ENCODE measurements around the gene AMN1.
A peak's percentile ranks its signal among the peaks of the same experiment; 100 is the strongest.
"Not testable (repeated sequence)": the region's sequence is repeated elsewhere in the genome, so short reads cannot be mapped to it uniquely, and the experiment has no call there.

The AMN1 gene

GRCh38 chr12:31728917-31729640 lies at the start of gene AMN1:
AMN1 (minus strand) TSS chr12:31729021; CDS start chr12:31729008, 13 bp downstream.
- FAIRE-seq (peak; percentile 77), DNase-seq (ENCODE audit: insufficient read length, low spot score) (peak; percentile 97)

DNA sequence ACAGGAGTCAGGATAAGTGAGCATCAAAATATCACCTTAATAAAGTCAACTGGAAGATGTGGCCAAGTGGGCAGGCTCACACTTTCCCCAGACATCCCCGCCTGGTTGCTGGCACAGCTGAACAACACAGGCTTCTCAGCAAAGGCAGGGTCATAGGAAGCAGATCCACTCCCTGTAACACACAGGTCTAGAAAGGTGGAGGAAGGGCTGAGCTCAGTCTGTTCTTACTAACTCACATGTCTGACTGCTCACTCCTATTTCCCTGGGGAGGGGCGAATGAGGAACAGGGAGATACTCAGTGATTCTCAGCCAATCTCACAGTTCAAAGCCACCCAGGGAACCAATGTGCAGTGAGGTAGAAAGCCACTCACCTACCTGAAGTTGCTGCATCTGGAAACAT lies 45.0 kb upstream of the AMN1 start:
- no peak for FAIRE-seq
- DNase-seq (ENCODE audit: insufficient read length, low spot score) = peak; percentile 23

GRCh38 chr12:31773223-31773750 lies 44.5 kb upstream of the AMN1 start:
- DNase-seq (ENCODE audit: insufficient read length, low spot score) (peak; percentile 27), FAIRE-seq (peak; percentile 42)

GRCh38 chr12:31772685-31773222 lies 43.9 kb upstream of the AMN1 start:
- DNase-seq (ENCODE audit: insufficient read length, low spot score) = no peak
- FAIRE-seq = no peak

GRCh38 chr12:31772186-31772585 lies 43.4 kb upstream of the AMN1 start:
- no peak for DNase-seq (ENCODE audit: insufficient read length, low spot score)
- no peak for FAIRE-seq

GRCh38 chr12:31768046-31768445 lies 39.2 kb upstream of the AMN1 start:
- DNase-seq (ENCODE audit: insufficient read length, low spot score) (no peak), FAIRE-seq (no peak)

DNA sequence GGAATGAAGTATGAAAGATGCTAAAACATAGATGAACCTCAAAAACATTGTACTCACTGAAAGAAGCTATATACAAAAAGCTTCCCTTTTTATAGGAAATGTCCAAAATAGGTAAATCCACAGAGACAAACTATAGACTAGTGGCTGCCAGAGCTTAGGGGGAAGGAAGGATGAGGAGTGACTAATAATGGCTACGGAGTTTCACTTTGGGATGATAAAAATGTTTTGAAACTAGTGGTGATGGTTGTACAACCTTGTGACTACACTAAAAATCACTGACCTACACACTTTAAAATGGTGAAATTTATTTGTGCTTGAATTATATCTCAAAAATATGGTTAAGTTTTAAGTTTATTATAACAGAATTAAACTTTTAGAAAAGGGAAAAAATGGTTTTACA lies 37.1 kb upstream of the AMN1 start:
- no peak for FAIRE-seq

DNA sequence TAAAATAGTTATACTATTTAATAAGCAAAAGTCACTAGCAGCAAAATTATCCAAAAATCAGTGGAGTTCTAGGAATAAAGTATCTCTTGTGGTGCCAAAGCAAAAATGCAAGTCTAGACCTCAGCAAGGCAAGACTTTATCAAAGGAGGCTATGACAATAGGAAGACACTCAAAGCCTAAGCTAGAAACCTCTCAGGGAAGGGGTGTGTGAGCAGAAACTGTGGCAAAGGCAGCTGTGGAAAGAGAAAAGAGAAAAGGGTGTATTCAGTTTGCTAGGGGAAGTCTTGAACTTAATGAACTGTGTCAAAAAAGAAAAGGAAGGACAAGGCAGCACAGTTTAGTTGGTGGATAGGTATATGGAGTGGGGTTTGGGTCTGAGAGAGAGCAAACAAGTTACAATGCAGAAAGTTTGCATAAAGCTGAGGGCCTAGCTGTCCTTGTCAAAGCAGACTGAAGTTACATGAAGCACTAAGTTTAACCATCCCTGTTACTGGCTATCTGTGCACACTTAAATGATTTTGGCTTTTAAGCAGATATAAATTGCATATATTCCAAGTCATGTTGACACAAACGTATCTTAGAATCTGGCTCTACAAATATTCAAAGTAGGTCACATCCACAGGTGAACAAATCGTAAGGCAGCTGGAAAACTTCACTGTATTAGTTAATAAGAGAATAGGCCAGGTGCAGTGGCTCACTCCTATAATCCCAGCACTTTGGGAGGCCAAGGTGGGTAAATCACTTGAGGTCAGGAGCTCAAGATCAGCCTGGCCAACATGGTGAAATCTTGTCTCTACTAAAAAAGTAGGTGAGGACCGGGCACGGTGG lies 31.0 kb upstream of the AMN1 start:
- no peak for DNase-seq (ENCODE audit: insufficient read length, low spot score)
- no peak for FAIRE-seq

More for the DNA sequence above, 37.1 kb upstream of the AMN1 start:
- no peak for DNase-seq (ENCODE audit: insufficient read length, low spot score)

DNA sequence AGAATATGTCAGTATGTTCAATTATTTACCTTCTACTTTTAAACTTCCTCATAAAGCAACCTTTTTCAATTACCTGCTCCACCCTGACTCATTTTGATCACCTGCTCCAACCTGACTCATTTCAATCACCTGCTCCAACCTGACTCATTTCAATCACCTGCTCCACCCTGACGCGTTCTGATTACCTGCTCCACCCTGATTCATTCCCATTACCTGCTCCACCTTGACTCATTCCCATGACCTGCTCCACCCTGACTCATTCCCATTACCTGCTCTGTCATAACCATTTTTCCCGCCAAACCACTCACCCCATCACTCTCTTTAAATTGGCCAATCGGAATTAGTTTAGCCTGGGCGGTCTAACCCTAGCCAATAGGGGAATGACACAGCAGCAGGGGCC lies 29.5 kb upstream of the AMN1 start:
- not testable (repeated sequence) for DNase-seq (ENCODE audit: insufficient read length, low spot score); FAIRE-seq

GRCh38 chr12:31756977-31757420 lies 28.2 kb upstream of the AMN1 start:
- DNase-seq (ENCODE audit: insufficient read length, low spot score) = no peak
- FAIRE-seq = no peak

GRCh38 chr12:31752450-31752849 lies 23.6 kb upstream of the AMN1 start:
- no peak for DNase-seq (ENCODE audit: insufficient read length, low spot score)
- FAIRE-seq = no peak

DNA sequence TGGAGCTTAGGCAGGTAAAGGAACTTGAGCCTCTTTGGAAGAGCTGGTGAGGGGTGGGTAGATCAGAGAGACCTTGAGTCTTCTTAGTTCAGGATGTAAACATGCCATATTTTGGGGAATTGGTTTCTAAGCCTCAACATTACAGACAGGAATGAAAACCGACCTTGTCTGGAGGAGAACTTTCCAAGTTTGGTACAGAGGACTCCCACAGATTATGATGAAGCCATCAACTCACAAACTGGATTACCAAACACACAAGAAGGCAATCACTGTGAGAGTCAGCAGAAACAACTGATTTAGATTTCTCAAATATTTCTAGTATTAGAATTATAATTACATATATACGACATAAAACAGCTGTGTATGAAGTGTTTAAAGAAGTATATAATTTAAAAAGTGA lies 22.3 kb upstream of the AMN1 start:
- no peak for FAIRE-seq
- no peak for DNase-seq (ENCODE audit: insufficient read length, low spot score)

DNA sequence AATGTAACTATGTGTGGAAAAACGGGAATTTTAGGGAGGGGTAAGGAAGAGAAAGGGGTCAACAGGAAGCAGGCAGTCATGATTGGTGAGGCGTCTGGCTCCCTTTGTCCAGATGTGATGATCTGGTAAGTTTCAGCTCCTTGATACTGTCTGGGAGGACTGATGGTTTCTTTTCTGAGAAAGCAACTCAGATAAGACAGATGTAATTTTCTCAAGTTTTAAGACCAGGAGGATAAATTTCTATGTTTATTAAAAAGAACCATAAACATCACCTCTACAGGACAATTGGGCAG lies 21.9 kb upstream of the AMN1 start:
- no peak for FAIRE-seq

DNA sequence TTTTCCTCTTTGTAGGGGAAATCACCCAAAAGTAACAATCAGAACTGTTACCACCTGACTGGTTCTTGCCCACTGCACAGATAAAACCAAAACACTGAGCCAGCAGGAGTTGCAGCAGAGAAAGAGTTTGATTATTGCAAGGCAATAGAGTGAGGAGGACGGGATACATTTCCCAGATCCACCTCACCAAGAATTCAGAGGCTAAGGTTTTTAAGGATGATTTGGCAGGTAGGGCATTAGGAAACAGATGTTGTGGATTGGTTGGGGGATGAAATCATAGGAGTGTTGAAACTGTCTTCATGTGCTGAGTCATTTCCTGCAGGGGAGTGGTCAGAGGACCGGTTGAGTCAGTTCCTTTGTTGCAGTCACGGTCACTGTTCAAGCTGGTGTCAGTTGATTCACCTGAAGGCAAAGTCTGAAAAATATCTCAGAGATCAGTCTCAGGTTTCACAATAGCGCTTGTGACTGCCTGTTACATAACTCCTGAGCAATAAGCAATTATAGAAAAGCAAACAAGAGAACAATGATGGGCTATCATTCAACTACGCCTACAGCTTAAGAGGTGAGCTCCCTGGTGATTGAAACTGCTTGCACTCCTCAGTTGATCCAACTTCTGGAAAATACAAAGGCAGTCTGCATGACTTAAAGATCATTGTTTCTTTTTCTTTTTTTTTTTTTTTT lies 20.3 kb upstream of the AMN1 start:
- peak; percentile 73 for DNase-seq (ENCODE audit: insufficient read length, low spot score)
- FAIRE-seq = no peak

More for the DNA sequence above, 21.9 kb upstream of the AMN1 start:
- no peak for DNase-seq (ENCODE audit: insufficient read length, low spot score)

GRCh38 chr12:31745242-31745641 lies 16.4 kb upstream of the AMN1 start:
- DNase-seq (ENCODE audit: insufficient read length, low spot score) (no peak), FAIRE-seq (no peak)

DNA sequence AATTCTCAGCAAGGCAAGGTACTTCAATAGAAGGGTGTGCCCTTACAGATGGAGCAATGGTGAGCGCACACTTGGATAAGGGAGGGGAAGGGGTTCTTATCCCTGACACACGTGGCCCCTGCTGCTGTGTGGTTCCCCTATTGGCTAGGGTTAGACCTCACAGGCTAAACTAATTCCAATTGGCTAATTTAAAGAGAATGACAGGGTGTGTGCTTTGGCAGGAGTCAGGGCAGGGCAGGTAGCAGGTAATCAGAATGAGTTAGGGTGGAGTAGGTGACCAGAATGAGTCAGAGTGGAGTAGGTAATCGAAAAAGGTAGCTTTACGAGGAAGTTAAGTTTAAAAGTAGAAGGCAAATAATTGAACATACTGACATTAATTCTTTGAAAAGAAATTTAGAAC lies 15.5 kb upstream of the AMN1 start:
- not testable (repeated sequence) for FAIRE-seq; DNase-seq (ENCODE audit: insufficient read length, low spot score)

DNA sequence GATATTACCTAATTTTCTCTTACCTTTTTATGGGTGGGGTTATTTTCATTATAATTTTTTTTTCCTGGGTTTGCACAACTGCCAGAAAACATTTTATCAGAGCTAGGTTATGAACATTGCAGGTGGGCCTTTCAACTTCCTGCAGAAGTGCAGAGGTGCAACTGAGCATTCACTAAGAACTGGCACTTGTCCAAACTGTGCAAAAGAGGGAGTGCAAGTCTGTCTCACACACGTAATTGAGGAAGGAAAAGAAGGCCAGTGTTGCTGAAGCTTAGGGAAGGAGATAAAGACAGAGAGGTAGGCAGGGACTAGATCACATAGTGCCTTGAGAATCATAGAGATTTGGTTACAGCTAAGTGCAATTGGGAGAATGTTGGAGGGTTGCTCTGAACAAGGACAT lies 14.1 kb upstream of the AMN1 start:
- FAIRE-seq = no peak
- no peak for DNase-seq (ENCODE audit: insufficient read length, low spot score)

DNA sequence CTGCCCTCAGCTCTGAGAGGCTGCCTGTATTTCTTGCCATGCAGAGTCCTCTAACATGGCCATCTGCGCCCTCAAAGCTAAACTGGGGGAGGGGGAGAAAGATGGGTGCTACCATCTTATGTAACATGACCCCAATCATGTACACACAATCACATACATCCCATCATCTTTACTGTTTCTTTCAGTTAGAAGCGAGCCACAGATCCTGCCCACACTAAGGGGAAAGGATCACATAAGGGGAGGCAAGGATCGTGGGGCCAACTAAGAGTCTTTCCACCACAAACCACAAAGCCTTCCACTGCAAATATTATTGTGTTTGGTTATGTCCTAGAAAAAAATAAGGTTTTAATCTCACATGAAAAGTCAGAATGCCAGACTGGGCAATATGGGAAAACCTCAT lies 11.8 kb upstream of the AMN1 start:
- no peak for FAIRE-seq
- no peak for DNase-seq (ENCODE audit: insufficient read length, low spot score)

DNA sequence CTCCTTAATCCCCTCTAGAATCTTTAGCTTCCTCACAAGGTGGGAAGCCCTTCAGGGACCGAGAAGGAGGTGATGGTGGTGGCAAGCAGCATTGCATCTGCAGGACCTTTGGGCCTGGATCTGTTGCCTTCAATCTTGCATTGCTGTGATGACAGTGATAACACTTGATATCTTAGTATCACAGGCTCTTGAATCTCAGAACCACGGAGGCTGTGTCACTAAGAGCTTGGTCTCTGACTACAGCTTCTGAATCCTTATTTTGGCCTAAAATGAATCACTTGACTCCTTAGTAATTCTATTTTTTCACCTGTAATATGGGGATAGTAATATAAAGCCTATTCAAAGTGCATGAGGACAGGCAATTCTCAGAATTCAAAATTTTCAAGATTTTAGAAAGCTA lies 8.9 kb upstream of the AMN1 start:
- DNase-seq (ENCODE audit: insufficient read length, low spot score) = no peak
- FAIRE-seq = no peak

DNA sequence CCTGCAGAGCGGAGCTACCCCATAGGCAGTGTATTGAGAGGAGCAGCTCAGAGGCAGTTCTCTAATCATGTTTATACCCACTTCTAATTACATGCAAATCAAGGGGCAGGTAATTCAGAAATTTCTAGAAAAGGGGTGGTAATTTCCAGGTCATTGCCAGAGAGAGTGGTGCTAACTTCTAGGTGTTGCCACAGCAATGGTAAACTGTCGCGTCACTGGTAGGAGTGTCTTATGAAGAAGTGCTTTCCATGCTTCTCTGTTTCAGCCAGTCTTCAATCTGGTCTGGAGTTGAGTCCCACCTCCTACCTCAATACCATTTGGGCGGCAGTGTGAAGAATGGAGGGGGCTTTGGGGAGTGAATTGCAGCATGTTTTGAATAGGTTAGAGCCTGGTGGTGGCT lies 8.5 kb upstream of the AMN1 start:
- DNase-seq (ENCODE audit: insufficient read length, low spot score) (no peak), FAIRE-seq (no peak)

DNA sequence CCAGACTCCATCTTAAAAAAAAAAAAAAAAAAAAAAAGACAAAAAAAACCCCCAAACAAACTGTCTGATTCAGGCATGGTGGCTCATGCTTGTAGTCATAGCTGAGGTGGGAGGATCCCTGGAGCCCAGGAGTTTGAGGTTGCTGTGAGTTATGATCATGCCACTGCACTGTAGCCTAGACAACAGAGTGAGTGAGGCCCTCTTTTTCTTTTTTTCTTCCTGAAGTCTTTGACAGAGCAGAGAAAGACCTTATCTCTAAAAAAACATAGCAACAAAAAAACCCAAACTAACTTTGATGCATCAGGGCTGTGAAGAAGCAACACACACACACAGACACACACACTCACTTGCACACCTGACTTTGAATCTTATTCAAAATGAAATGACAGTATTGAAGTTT lies 7.7 kb upstream of the AMN1 start:
- FAIRE-seq = no peak

More for the DNA sequence above, 7.7 kb upstream of the AMN1 start:
- no peak for DNase-seq (ENCODE audit: insufficient read length, low spot score)
